LNCaP clone FGC (cell line): Measurements from ENCODE around the gene MRC1.

ENCODE experiments used
- DNase-seq: peaks from one replicate; pipeline ENCODE4 v3.0.0-alpha.2; 2011; ENCODE audit warnings: low read depth
- H3K4me3 ChIP-seq: 2 replicates; pipeline ENCODE4 v1.5.1; 2011; ENCODE audit warnings: mild to moderate bottlenecking, low read depth, low read length, control low read depth
- CTCF ChIP-seq: IDR thresholded peaks from 2 replicates; pipeline ENCODE4 v1.5.1; 2012; ENCODE audit warnings: mild to moderate bottlenecking; ENCODE audit not compliant: control insufficient read depth, insufficient read depth; ENCODE audit errors: extremely low read depth

MRC1 gene

GRCh38 chr10:17785276-17785930 is 23.7 kb upstream of the MRC1 start:
- no peak for TF ChIP-seq CTCF
- no peak overlapping the region for H3K4me3 ChIP-seq
- no peak for DNase-seq

- no peak for TF ChIP-seq CTCF
- DNase-seq = no peak
- no peak overlapping the region for H3K4me3 ChIP-seq
Measured at GRCh38 chr10:17787087-17787961, 21.8 kb upstream of the MRC1 start.

- no peak for TF ChIP-seq CTCF
- H3K4me3 ChIP-seq = no peak overlapping the region
- DNase-seq = no peak
Measured at GRCh38 chr10:17788646-17789045, 20.5 kb upstream of the MRC1 start.

- no peak for DNase-seq
- H3K4me3 ChIP-seq = no peak overlapping the region
- no peak for TF ChIP-seq CTCF
Measured at GRCh38 chr10:17789396-17789795, 19.8 kb upstream of the MRC1 start.

GRCh38 chr10:17790651-17791050 is 18.5 kb upstream of the MRC1 start:
- H3K4me3 ChIP-seq = no peak overlapping the region
- TF ChIP-seq CTCF = no peak
- no peak for DNase-seq

- H3K4me3 ChIP-seq = no peak overlapping the region
- no peak for DNase-seq
- no peak for TF ChIP-seq CTCF
Measured at GRCh38 chr10:17792991-17793390, 16.2 kb upstream of the MRC1 start.
